Loucy (cell line): ENCODE measurements around the gene CD19.
"Not testable (repeated sequence)": the region's sequence is repeated elsewhere in the genome, so short reads cannot be mapped to it uniquely, and the experiment has no call there.

Source experiments
- H2AFZ ChIP-seq: fragments of 200-600 bp; sonication (generic); 2 replicates; pipeline ENCODE4 v1.6.0; 2016; ENCODE audit warnings: antibody characterized with exemption, mild to moderate bottlenecking, low read length, moderate library complexity
- H3F3A ChIP-seq: fragments of 200-600 bp; 2 replicates; pipeline ENCODE4 v1.6.0; 2016; ENCODE audit warnings: antibody characterized with exemption, low read depth, mild to moderate bottlenecking
- H3K27me3 ChIP-seq: fragments of 200-600 bp; sonication (generic); 2 replicates; pipeline ENCODE4 v1.6.1; 2014; ENCODE audit warnings: low read length, mild to moderate bottlenecking; ENCODE audit not compliant: insufficient read depth, poor library complexity, severe bottlenecking
- H3K36me3 ChIP-seq: fragments of 200-600 bp; sonication (generic); 2 replicates; pipeline ENCODE4 v1.6.1; 2016; ENCODE audit warnings: low read length; ENCODE audit not compliant: insufficient read depth
- H3K4me1 ChIP-seq: fragments of 200-600 bp; sonication (generic); 2 replicates; pipeline ENCODE4 v1.5.1; 2014; ENCODE audit warnings: low read length, mild to moderate bottlenecking; ENCODE audit not compliant: insufficient read depth, poor library complexity, severe bottlenecking
- H3K4me2 ChIP-seq: fragments of 200-600 bp; sonication (generic); 2 replicates; pipeline ENCODE4 v1.6.0; 2014; ENCODE audit warnings: antibody characterized with exemption, low read length, low read depth, mild to moderate bottlenecking; ENCODE audit not compliant: poor library complexity, severe bottlenecking
- H3K4me3 ChIP-seq: fragments of 200-600 bp; sonication (generic); 2 replicates; pipeline ENCODE4 v1.5.1; 2014; ENCODE audit warnings: low read length, mild to moderate bottlenecking, mixed read lengths; ENCODE audit not compliant: poor library complexity, severe bottlenecking
- H3K79me2 ChIP-seq: fragments of 200-600 bp; sonication (generic); 2 replicates; pipeline ENCODE4 v1.6.1; 2014; ENCODE audit warnings: low read length; ENCODE audit not compliant: insufficient read depth
- H3K9ac ChIP-seq: fragments of 200-600 bp; sonication (generic); 2 replicates; pipeline ENCODE4 v1.6.0; 2014; ENCODE audit warnings: mild to moderate bottlenecking, low read depth, low read length, moderate library complexity; ENCODE audit not compliant: poor library complexity, severe bottlenecking
- H3K9me2 ChIP-seq: fragments of 200-600 bp; sonication (generic); replicated peaks from 2 replicates; pipeline ENCODE4 v1.6.1; 2016; ENCODE audit warnings: low read depth, low read length, mixed read lengths
- H3K9me3 ChIP-seq: fragments of 200-600 bp; sonication (generic); 2 replicates; pipeline ENCODE4 v1.6.1; 2014; ENCODE audit warnings: mild to moderate bottlenecking, antibody characterized with exemption, low read length, low read depth; ENCODE audit not compliant: insufficient read depth
- H4K20me1 ChIP-seq: fragments of 200-600 bp; sonication (generic); 2 replicates; pipeline ENCODE4 v1.6.0; 2014; ENCODE audit warnings: antibody characterized with exemption, low read length, mild to moderate bottlenecking; ENCODE audit not compliant: insufficient read depth, poor library complexity, severe bottlenecking
- EZH2phosphoT487 ChIP-seq: fragments of 200-600 bp; IDR thresholded peaks from 2 replicates; pipeline ENCODE4 v1.6.1; 2018; ENCODE audit warnings: antibody characterized with exemption, mild to moderate bottlenecking, moderate library complexity, borderline replicate concordance
- TF ChIP-seq, protein P1 (sequence below): fragments of 200-600 bp; sonication (generic); conservative IDR thresholded peaks from 2 replicates; pipeline ENCODE4 v1.5.1; 2014; ENCODE audit warnings: mild to moderate bottlenecking, antibody characterized with exemption, low read length

CD19 gene

DNA sequence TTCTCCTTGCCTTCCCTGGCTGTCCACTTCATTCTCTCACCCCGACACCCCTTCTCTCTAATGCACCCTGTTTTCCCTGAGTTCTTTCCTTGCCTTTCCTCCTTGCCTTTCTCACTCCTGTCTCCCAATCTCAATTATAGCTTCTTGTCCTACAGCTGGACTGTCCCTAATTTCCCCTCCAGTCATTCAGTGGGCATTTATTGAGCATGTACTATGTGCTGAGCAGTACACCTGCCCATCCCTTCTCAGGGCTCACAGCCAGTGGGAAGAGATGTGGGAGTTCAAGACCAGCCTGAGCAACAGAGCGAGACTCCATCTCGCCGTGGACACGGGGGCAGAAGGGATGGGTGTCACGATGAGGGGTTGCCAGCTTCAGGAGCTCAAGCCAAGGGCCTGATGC, 47.7 kb upstream of the CD19 start:
- TF ChIP-seq EZH2phosphoT487, result no peak
- TF ChIP-seq, protein P1, sequence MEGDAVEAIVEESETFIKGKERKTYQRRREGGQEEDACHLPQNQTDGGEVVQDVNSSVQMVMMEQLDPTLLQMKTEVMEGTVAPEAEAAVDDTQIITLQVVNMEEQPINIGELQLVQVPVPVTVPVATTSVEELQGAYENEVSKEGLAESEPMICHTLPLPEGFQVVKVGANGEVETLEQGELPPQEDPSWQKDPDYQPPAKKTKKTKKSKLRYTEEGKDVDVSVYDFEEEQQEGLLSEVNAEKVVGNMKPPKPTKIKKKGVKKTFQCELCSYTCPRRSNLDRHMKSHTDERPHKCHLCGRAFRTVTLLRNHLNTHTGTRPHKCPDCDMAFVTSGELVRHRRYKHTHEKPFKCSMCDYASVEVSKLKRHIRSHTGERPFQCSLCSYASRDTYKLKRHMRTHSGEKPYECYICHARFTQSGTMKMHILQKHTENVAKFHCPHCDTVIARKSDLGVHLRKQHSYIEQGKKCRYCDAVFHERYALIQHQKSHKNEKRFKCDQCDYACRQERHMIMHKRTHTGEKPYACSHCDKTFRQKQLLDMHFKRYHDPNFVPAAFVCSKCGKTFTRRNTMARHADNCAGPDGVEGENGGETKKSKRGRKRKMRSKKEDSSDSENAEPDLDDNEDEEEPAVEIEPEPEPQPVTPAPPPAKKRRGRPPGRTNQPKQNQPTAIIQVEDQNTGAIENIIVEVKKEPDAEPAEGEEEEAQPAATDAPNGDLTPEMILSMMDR, result no peak
- Histone ChIP-seq H3K4me1 (peaks cover 9% of the 10 kb centered on the region), H2AFZ (no peak overlapping the region), H3F3A (no peaks in the 10 kb centered on the region), H3K9me3 (no peaks in the 10 kb centered on the region), H4K20me1 (no peaks in the 10 kb centered on the region), H3K27me3 (no peaks in the 10 kb centered on the region), H3K4me2 (no peak overlapping the region), H3K36me3 (no peaks in the 10 kb centered on the region), H3K4me3 (no peak overlapping the region), H3K79me2 (peaks cover 5% of the 10 kb centered on the region), H3K9me2 (no peaks in the 10 kb centered on the region), H3K9ac (no peak overlapping the region)

DNA sequence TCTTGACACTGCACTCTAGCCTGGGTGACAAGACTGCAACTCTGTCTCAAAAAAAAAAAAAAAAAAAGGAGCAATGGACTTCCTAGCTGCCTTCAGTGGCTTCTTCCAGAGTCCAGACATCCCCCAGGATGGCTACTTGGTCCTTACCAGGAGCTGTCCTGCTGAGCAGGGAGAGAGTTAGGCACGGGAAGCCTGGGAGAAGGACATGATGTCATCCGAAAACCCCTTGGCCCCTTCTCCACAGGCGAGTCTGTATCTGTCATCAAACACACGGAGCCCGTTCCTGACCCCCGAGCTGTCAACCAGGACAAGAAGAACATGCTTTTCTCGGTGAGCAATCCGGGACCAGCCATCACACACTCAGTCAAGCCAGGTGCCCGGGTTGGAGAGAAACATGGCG, 44.8 kb upstream of the CD19 start:
- no peaks in the 10 kb centered on the region for H3F3A ChIP-seq
- TF ChIP-seq EZH2phosphoT487, result no peak
- TF ChIP-seq, protein P1, result no peak
- no peaks in the 10 kb centered on the region for H3K36me3 ChIP-seq
- H3K9me2 ChIP-seq, result no peaks in the 10 kb centered on the region
- H3K4me1 ChIP-seq, result no peaks in the 10 kb centered on the region
- no peaks in the 10 kb centered on the region for H3K27me3 ChIP-seq
- H3K4me2 ChIP-seq, result no peak overlapping the region
- H3K4me3 ChIP-seq, result no peak overlapping the region
- no peaks in the 10 kb centered on the region for H3K79me2 ChIP-seq
- no peaks in the 10 kb centered on the region for H3K9me3 ChIP-seq
- H3K9ac ChIP-seq, result no peak overlapping the region
- H2AFZ ChIP-seq, result no peak overlapping the region
- no peaks in the 10 kb centered on the region for H4K20me1 ChIP-seq

DNA sequence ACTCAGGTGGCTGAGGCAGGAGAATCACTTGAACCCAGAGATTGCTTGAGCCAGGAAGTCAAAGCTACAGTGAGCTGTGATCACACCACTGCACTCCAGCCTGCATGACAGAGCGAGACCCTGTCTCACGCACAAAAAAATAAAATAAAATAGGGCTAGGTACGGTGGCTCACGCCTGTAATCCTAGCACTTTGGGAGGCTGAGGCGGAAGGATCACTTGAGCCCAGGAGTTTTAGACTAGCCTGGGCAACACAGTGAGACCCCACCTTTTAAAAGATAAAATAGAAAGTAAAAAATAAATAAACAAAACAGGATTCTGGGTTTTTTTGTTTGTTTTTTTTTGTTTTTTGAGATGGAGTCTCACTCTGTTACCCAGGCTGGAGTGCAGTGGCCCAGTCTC, 41.4 kb upstream of the CD19 start:
- H3K4me1 ChIP-seq, H4K20me1 ChIP-seq, H3K9me2 ChIP-seq, H2AFZ ChIP-seq, H3K27me3 ChIP-seq, H3K4me3 ChIP-seq, H3K9me3 ChIP-seq, H3K79me2 ChIP-seq, H3K4me2 ChIP-seq, H3K9ac ChIP-seq, H3K36me3 ChIP-seq, H3F3A ChIP-seq: not testable (repeated sequence)

DNA sequence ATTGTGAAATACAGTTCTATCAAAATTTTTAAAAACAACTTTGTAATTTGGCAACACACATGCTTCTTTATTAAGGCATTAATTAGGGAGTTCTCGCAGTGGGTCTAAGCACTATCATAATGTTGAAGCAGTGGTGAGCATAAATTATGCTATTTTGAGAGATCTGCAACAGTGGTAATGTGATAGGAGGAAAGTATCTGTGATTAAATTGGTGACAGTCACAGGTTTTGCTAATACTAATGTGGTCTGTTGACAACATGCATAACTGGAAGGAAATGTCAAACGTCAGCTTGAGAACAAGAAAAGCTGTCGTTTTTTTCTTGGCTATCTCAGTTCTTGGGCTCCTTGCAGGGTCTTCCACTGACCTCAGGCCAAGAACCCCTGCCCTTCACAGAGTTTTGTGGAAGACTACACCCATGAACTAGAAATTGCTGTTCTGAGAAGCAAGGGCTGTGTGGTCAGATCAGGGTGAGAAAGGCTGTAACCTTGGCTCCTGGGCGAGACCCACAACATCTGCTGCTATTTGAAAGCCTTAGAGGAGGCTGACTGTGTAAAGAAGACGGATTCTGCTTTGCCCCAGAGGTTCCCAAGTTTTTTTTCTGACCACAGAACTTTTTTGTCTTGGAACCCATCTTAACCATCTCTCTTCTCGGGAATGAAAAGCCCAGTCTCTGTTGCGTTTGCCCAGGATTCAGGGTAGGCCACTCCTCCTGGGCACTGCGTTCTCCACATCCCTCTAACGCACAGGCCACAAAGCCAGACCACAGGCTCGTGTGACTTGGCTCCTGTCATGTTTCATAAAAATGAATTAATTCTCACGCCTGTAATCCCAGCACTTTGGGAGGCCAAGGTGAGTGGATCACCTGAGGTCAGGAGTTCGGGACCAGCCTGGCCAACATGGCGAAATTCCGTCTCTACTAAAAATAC, 39.5 kb upstream of the CD19 start:
- TF ChIP-seq, protein P1, result no peak
- no peak for TF ChIP-seq EZH2phosphoT487
- Histone ChIP-seq H3K4me1 (no peaks in the 10 kb centered on the region), H3F3A (no peaks in the 10 kb centered on the region), H3K27me3 (no peaks in the 10 kb centered on the region), H3K79me2 (no peaks in the 10 kb centered on the region), H3K9me2 (no peaks in the 10 kb centered on the region), H4K20me1 (no peaks in the 10 kb centered on the region), H3K4me3 (no peak overlapping the region), H3K9me3 (no peaks in the 10 kb centered on the region), H3K36me3 (no peaks in the 10 kb centered on the region), H3K4me2 (no peak overlapping the region), H2AFZ (no peak overlapping the region), H3K9ac (no peak overlapping the region)
